Measurements from ENCODE around the gene PTGER2.

The PTGER2 gene

GRCh38 chr14:52336241-52336640 lies 22.1 kb downstream of the PTGER2 start:
- Histone ChIP-seq H2AFZ (ENCODE audit: low read depth, low read length) (no peak overlapping the region), H4K20me1 (ENCODE audit: insufficient read depth, low read length) (no peaks in the 10 kb centered on the region), H3K4me2 (ENCODE audit: insufficient read depth, low read length) (no peak overlapping the region), H3K9ac (ENCODE audit: low read depth, low read length) (no peak overlapping the region), H3K4me3 (ENCODE audit: low read depth in 1 of 2, low read length in 2 of 2) (no peak overlapping the region), H3K4me1 (ENCODE audit: insufficient read depth, low read length) (peaks cover 16% of the 10 kb centered on the region), H3K27ac (ENCODE audit: low read length) (no peak overlapping the region), H3K9me3 (ENCODE audit: insufficient read depth, low read length, severe bottlenecking) (no peaks in the 10 kb centered on the region), H3K36me3 (ENCODE audit: insufficient read depth, low read length) (peaks cover 4% of the 10 kb centered on the region; the same call in 1 of the 2 replicates), H3K79me2 (ENCODE audit: insufficient read depth, low read length) (no peaks in the 10 kb centered on the region), H3K27me3 (ENCODE audit: insufficient read depth, low read length, poor library complexity) (no peaks in the 10 kb centered on the region)
- ATAC-seq (ENCODE audit: insufficient read depth, low read depth) (no peak), DNase-seq (no peak)
- TF ChIP-seq, protein P1, sequence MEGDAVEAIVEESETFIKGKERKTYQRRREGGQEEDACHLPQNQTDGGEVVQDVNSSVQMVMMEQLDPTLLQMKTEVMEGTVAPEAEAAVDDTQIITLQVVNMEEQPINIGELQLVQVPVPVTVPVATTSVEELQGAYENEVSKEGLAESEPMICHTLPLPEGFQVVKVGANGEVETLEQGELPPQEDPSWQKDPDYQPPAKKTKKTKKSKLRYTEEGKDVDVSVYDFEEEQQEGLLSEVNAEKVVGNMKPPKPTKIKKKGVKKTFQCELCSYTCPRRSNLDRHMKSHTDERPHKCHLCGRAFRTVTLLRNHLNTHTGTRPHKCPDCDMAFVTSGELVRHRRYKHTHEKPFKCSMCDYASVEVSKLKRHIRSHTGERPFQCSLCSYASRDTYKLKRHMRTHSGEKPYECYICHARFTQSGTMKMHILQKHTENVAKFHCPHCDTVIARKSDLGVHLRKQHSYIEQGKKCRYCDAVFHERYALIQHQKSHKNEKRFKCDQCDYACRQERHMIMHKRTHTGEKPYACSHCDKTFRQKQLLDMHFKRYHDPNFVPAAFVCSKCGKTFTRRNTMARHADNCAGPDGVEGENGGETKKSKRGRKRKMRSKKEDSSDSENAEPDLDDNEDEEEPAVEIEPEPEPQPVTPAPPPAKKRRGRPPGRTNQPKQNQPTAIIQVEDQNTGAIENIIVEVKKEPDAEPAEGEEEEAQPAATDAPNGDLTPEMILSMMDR (IDR thresholded peaks at IDR 0.05; ENCODE audit: borderline replicate concordance, extremely low read depth, low read length, poor library complexity, severe bottlenecking) = no peak
- TF ChIP-seq EZH2 (IDR thresholded peaks at IDR 0.05; ENCODE audit: borderline replicate concordance, low read depth, low read length, severe bottlenecking) = no peak

GRCh38 chr14:52338051-52338681 lies 24.1 kb downstream of the PTGER2 start:
- H2AFZ ChIP-seq (ENCODE audit: low read depth, low read length) = no peak overlapping the region
- no peaks in the 10 kb centered on the region for H3K27me3 ChIP-seq (ENCODE audit: insufficient read depth, low read length, poor library complexity)
- DNase-seq (no peak), ATAC-seq (ENCODE audit: insufficient read depth, low read depth) (no peak)
- no peaks in the 10 kb centered on the region for H3K36me3 ChIP-seq (ENCODE audit: insufficient read depth, low read length)
- TF ChIP-seq, protein P1 (IDR thresholded peaks at IDR 0.05; ENCODE audit: borderline replicate concordance, extremely low read depth, low read length, poor library complexity, severe bottlenecking) = no peak
- TF ChIP-seq EZH2 (IDR thresholded peaks at IDR 0.05; ENCODE audit: borderline replicate concordance, low read depth, low read length, severe bottlenecking) = no peak
- no peaks in the 10 kb centered on the region for H4K20me1 ChIP-seq (ENCODE audit: insufficient read depth, low read length)
- H3K9ac ChIP-seq (ENCODE audit: low read depth, low read length) = no peak overlapping the region
- H3K9me3 ChIP-seq (ENCODE audit: insufficient read depth, low read length, severe bottlenecking) = no peaks in the 10 kb centered on the region
- no peak overlapping the region for H3K4me3 ChIP-seq (ENCODE audit: low read depth in 1 of 2, low read length in 2 of 2)
- peaks cover 15% of the 10 kb centered on the region for H3K4me1 ChIP-seq (ENCODE audit: insufficient read depth, low read length)
- no peaks in the 10 kb centered on the region for H3K79me2 ChIP-seq (ENCODE audit: insufficient read depth, low read length)
- H3K27ac ChIP-seq (ENCODE audit: low read length) = no peak overlapping the region
- H3K4me2 ChIP-seq (ENCODE audit: insufficient read depth, low read length) = no peak overlapping the region

- TF ChIP-seq, protein P1 (IDR thresholded peaks at IDR 0.05; ENCODE audit: borderline replicate concordance, extremely low read depth, low read length, poor library complexity, severe bottlenecking) = no peak
- no peak for TF ChIP-seq EZH2 (IDR thresholded peaks at IDR 0.05; ENCODE audit: borderline replicate concordance, low read depth, low read length, severe bottlenecking)
- no peaks in the 10 kb centered on the region for H3K27me3 ChIP-seq (ENCODE audit: insufficient read depth, low read length, poor library complexity)
Observed at GRCh38 chr14:52339262-52339661, 25.1 kb downstream of the PTGER2 start.

More at GRCh38 chr14:52339262-52339661, 25.1 kb downstream of the PTGER2 start:
- Histone ChIP-seq H3K79me2 (ENCODE audit: insufficient read depth, low read length) (no peaks in the 10 kb centered on the region), H3K4me1 (ENCODE audit: insufficient read depth, low read length) (peaks cover 4% of the 10 kb centered on the region), H3K9me3 (ENCODE audit: insufficient read depth, low read length, severe bottlenecking) (no peaks in the 10 kb centered on the region), H3K9ac (ENCODE audit: low read depth, low read length) (no peak overlapping the region), H3K27ac (ENCODE audit: low read length) (no peak overlapping the region), H3K36me3 (ENCODE audit: insufficient read depth, low read length) (no peaks in the 10 kb centered on the region), H4K20me1 (ENCODE audit: insufficient read depth, low read length) (no peaks in the 10 kb centered on the region), H3K4me2 (ENCODE audit: insufficient read depth, low read length) (no peak overlapping the region), H3K4me3 (ENCODE audit: low read depth in 1 of 2, low read length in 2 of 2) (no peak overlapping the region), H2AFZ (ENCODE audit: low read depth, low read length) (no peak overlapping the region)
- ATAC-seq (ENCODE audit: insufficient read depth, low read depth) = no peak
- no peak for DNase-seq
